ENCODE results near the gene CIROP. TPM values are rescaled to one million over a fixed set of nuclear protein-coding genes. Genes with fewer than 3 reads are reported as not detected.
A peak's percentile ranks its signal among the peaks of the same experiment; 100 is the strongest.

Gene CIROP
- total and polyA plus RNA-seq, 4 donors, result not detected

GRCh38 chr14:23056956-23057756 is 47.6 kb downstream of the CIROP start, which contains the start of gene CDH24:
TSS of gene CDH24 (minus strand) at chr14:23057520. CDS start at chr14:23055733, 1,787 bp downstream.
- no peaks in the 10 kb centered on the region for H3K9me3 ChIP-seq (ENCODE audit: control insufficient read depth in 4 of 4, insufficient read depth in 3 of 4, low read length in 3 of 4)
- WGBS, 2 donors, result 2% methylated on average over 37 to 73 of the region's 73 CpGs
- TF ChIP-seq CTCF (IDR thresholded peaks at IDR 0.05; ENCODE audit: control extremely low read depth, extremely low read depth), result no peak
- peaks cover under 1 to 27% (median 16%) of the 10 kb centered on the region in 4 donors for H3K36me3 ChIP-seq (ENCODE audit: control insufficient read depth in 4 of 4, insufficient read depth in 4 of 4, low read length in 4 of 4)
- H3K27me3 ChIP-seq (ENCODE audit: control insufficient read depth in 3 of 3, insufficient read depth in 3 of 3, low read length in 2 of 3), result no peaks in the 10 kb centered on the region
- H3K9ac ChIP-seq (ENCODE audit: insufficient read depth in 1 of 2, low read length in 2 of 2), result peak within 1 kb of the TSS in 1 of 2 donors; percentile 67
- peaks cover under 1 to 21% (median 4%) of the 10 kb centered on the region in 5 donors for H3K4me1 ChIP-seq (ENCODE audit: control insufficient read depth in 5 of 5, insufficient read depth in 5 of 5, low read length in 5 of 5)
- peak within 1 kb of the TSS; percentile 51 for H3K4me3 ChIP-seq
- ATAC-seq (ENCODE audit: insufficient read depth, low FRiP score) (peak; percentile 46), DNase-seq (peak; percentile 80 to 90 (median 85))
- H3K27ac ChIP-seq (ENCODE audit: low read depth in 1 of 2, low read length in 1 of 2), result peak within 1 kb of the TSS in 1 of 2 donors; percentile 55

- peak; percentile 54 for ATAC-seq (ENCODE audit: insufficient read depth, low FRiP score)
- peaks cover 0 to 18% (median 0%) of the 10 kb centered on the region in 5 donors for H3K4me1 ChIP-seq (ENCODE audit: control insufficient read depth in 5 of 5, insufficient read depth in 5 of 5, low read length in 5 of 5)
- WGBS, 2 donors, result 8 to 10% methylated on average over 17 of the region's 17 CpGs
- no peaks in the 10 kb centered on the region for H3K27me3 ChIP-seq (ENCODE audit: control insufficient read depth in 3 of 3, insufficient read depth in 3 of 3, low read length in 2 of 3)
- peak; percentile 32 for TF ChIP-seq CTCF (IDR thresholded peaks at IDR 0.05; ENCODE audit: control extremely low read depth, extremely low read depth)
- H3K9ac ChIP-seq (ENCODE audit: insufficient read depth in 1 of 2, low read length in 2 of 2), result no peak overlapping the region
- H3K9me3 ChIP-seq (ENCODE audit: control insufficient read depth in 4 of 4, insufficient read depth in 3 of 4, low read length in 3 of 4), result no peaks in the 10 kb centered on the region
- peak overlapping the region in 1 of 2 donors; percentile 4 for H3K27ac ChIP-seq (ENCODE audit: low read depth in 1 of 2, low read length in 1 of 2)
- H3K36me3 ChIP-seq (ENCODE audit: control insufficient read depth in 4 of 4, insufficient read depth in 4 of 4, low read length in 4 of 4), result peaks cover 0 to 21% (median 13%) of the 10 kb centered on the region in 4 donors
- H3K4me3 ChIP-seq, result no peak overlapping the region
- DNase-seq, result peak in 2 of 3 donors; percentile 54 to 55
Measured at GRCh38 chr14:23056145-23056955, 48.4 kb downstream of the CIROP start.

GRCh38 chr14:23055621-23056144 is 49.1 kb downstream of the CIROP start:
- ATAC-seq (ENCODE audit: insufficient read depth, low FRiP score) (no peak), DNase-seq (no peak)
- Histone ChIP-seq H3K4me3 (no peak overlapping the region), H3K9me3 (ENCODE audit: control insufficient read depth in 4 of 4, insufficient read depth in 3 of 4, low read length in 3 of 4) (no peaks in the 10 kb centered on the region), H3K4me1 (ENCODE audit: control insufficient read depth in 5 of 5, insufficient read depth in 5 of 5, low read length in 5 of 5) (peaks cover 0 to 18% (median 0%) of the 10 kb centered on the region in 5 donors), H3K27ac (ENCODE audit: low read depth in 1 of 2, low read length in 1 of 2) (no peak overlapping the region), H3K9ac (ENCODE audit: insufficient read depth in 1 of 2, low read length in 2 of 2) (no peak overlapping the region), H3K27me3 (ENCODE audit: control insufficient read depth in 3 of 3, insufficient read depth in 3 of 3, low read length in 2 of 3) (no peaks in the 10 kb centered on the region), H3K36me3 (ENCODE audit: control insufficient read depth in 4 of 4, insufficient read depth in 4 of 4, low read length in 4 of 4) (peaks cover 0 to 15% (median 10%) of the 10 kb centered on the region in 4 donors)
- 81 to 93% methylated on average over 6 of the region's 6 CpGs for WGBS, 2 donors
- TF ChIP-seq CTCF (IDR thresholded peaks at IDR 0.05; ENCODE audit: control extremely low read depth, extremely low read depth), result no peak
